Medulla oblongata (tissue), 1 donor: Measurements from ENCODE around the gene AGPAT2.
A peak's percentile ranks its signal among the peaks of the same experiment; 100 is the strongest.

ENCODE experiments used
- DNase-seq: peaks from one replicate; pipeline ENCODE4 v3.0.0-alpha.2; 2015; ENCODE audit errors: extremely low spot score

Gene AGPAT2

DNA sequence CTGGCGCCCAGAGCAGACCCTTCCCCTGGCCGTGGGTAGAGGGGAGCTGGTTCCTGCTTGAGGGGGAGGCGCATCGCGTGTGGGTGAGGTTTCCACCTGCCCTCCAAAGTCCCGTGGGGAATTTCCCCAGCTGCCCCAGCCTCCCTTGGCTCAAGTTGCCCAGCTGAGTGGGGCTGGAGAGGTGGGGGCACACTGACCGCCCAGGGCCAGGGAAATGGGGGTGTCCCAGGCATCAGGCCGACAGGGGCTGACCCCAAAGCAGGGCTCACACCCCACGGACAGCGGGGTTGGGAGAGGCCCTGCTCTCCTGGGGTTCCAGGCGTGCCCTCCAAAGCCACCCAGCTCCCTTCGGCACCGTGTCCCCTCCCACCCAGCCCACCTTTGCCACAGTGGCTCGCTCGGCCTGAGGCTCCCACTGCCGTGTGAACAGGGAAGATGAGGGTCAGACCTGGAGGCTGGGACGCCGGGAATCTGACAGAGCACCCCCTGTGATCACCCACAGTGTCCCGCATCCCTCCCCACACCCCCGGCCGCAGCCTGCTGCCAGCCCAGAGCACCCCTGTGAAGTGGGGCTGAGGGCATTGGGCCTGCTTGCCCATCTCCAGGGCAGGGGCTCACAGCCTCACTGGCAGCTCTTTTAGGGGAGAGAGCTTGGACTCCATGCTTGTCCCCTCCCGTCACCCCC, 25.5 kb downstream of the AGPAT2 start:
- DNase-seq: no peak

DNA sequence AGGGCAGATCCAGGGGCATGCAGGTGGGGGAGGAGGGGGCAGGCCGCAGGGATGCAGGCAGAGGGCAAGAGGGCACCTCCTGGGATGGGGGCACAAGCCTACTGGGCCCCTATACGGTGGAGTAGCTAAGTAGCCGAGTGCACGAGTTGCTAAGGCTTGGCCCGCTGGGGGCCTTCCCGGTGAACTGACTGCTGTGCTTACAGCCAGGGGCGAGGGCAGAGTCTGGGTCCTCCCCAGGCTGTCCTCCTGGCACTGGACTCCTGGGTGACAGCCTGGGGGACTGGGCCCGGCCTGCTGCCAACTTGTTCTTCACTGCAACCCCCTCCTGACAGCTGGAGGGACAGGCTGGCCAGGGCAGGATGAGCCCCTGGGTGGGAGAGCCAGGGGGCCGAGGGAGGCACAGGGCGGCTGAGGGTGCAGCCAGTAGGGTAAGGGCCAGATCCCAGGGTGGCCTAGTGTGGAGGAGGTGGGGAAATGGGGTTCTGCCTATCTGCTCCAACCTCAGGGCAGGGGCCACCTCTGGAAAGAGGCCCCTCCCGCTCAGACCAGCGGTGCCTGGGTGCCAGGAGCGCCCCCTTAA, 26.2 kb downstream of the AGPAT2 start:
- DNase-seq: no peak

DNA sequence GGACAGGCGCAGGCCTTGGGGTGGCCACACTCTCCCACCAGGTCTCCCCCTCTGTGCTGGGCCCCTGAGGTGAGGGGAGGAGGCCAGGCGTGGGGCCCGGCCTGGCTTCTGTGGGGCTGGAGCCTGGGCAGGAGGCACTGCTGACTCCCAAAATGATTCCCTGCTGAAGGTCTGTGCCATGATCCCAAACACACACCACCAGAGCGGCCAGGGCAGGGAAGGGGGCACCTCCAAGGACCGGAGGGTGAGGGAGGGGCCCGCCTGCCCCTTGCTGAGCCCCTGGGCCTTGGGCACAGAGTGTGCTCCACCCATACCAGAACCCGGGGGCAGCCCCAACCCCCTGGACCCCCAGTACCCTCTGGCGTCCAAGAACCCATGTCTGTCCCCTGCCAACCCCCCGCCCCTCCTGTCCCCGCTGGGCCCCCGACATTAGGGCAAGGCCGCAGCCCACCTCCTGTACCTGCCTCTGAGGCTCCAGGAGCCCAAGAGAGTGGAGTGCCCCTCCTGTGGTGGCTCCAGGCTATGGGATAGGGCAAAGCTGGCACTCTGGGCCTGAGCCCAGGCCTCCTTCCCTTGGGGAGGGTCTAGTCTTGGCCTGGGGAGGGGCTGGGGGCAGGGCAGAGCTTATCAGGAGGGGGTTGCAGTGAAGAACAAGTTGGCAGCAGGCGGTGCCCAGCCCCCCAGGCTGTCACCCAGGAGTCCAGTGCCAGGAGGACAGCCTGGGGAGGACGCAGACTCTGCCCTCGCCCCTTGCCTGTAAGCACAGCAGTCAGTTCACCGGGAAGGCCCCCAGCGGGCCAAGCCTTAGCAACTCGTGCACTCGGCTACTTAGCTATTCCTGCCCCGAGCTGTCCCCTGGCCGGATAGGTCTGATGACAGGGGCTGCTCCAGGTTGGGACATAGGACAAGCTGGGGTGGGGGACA, 27.1 kb downstream of the AGPAT2 start:
- DNase-seq: no peak

DNA sequence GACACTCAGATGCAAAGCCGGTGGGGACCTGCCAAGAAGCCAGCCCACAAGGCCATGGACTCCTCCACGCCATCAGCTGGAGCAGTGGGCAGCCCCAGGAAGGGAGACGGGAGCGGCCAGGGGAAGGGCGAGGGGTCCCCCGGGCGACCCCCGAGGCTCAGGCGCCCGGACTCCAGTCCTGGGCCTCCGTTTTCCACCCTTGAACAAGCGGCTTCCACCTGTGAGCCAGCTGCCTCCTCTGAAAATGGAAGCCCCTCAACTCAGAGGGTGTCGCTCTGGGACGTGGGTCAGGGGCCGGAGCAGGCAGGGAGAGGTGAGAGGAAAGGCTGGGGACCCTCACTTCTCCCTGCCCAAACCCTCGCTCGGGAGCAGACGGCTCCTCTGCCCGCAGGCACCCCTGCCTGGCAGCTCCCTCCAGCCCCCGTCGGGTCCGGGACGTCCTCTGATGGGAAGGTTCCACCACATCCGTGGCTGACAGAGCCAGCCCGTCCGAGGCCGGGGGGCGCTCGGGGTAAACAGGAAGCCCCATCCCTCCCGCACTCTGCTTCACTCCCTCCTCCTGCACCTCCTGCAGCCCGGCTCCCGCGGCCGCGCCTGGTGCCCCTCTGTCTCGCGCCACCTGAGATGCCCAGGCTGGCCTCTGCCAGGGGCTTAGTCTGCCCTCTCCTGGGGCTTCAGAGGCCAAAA, 28.3 kb downstream of the AGPAT2 start:
- DNase-seq: no peak

DNA sequence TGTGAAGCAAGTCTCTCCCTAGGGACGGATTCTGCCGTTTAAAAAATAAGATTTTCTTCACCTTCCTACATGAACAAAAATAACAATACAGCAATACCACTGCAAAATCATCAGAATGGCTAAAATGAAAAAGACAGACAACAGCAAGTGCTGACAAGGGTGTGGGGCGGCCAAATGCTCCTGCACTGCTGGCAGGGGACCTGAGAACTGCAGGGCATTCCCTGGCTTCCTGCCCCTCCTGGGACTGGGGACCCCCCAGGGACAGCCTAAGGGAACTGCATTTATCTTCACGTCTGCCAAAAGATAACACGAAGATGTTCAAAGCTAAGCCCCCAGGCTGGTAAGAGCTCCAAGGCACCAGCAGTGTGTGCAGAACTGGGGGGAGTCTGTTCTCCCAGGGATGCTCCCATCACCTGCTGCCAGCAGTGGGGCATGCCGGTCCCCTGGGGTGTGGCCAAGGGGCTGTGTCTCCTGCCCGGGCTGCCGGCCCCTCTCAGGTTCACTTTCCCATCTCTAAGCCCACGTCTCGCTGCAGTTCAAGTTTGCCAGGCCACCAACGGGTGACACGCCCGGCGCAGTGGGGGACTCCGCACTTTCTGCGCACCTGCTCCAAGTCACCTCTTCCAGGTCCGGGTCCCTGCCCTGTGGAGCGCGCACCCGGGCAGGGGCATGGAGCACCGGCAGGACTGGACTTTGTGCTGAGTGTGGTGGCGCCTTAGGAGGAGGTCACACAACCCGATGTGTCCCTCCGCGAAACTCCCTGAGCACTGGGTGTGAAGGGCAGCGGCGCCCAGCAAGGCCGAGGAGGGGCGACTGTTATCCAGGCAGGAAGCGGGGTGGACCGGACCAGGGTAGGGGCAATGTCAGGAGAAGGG, 29.0 kb downstream of the AGPAT2 start:
- DNase-seq: no peak

DNA sequence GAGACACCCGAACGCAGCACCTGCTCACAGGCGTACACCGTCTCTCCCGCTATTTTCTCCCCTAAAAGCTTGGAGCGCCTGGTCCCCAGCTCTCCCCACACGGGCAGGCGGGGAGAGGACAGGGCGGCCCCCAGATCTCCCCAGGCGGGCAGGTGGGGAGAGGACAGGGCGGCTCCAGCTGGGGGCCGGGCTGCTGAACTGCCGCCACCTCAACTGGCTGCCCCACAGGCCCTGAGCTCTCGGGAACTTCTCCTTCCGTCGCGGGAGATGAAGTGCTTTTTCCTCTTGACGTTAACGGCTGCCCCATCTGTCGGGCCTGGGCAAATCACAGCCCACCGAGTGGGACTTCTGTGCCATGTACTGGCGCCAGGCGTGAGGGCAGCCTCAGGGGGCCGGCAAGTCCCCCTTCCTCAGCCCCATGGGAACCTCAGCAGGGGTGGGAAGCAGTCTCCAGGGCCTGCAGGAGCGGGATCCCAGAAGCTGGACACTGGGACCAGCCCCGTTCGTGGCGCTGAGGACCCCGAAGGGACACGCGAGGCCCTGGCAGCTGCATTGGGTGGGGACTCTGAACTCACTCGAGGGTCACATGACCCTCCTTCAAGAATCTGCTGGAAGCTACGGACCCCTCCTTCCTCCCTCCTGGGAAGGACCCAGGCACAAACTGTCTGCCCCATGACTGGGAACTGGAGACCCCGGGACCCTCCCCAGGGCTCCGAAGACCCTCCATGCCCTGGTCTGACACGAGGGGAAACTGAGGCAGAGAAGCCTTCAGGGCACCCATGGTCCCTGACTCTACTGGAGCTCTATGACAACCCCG, 30.3 kb downstream of the AGPAT2 start:
- no peak for DNase-seq

DNA sequence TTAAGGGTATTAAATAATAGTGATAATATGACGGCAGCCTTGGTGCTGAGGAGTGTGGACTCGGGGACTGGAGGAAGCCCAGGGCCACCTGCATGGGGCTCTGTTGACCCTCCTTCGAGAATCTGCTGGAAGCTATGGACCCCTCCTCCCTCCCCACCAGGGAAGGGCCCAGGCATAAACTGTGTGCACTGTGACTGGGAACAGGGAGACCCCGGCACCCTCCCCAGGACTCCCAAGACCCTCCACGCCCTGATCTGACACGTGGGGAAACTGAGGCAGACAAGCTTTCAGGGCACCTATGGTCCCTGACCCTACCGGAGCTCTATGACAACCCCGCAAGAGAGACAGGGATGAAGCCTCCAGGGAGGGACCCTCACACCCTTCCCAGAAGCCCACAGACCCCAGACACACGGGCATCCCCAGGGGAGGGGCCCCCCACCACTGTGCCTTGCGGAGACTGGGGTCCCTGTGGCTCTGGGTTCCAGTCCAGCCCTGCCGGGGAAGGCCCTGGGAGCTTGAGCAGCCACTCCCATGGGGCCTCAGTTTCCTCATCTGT, 31.0 kb downstream of the AGPAT2 start:
- no peak for DNase-seq

DNA sequence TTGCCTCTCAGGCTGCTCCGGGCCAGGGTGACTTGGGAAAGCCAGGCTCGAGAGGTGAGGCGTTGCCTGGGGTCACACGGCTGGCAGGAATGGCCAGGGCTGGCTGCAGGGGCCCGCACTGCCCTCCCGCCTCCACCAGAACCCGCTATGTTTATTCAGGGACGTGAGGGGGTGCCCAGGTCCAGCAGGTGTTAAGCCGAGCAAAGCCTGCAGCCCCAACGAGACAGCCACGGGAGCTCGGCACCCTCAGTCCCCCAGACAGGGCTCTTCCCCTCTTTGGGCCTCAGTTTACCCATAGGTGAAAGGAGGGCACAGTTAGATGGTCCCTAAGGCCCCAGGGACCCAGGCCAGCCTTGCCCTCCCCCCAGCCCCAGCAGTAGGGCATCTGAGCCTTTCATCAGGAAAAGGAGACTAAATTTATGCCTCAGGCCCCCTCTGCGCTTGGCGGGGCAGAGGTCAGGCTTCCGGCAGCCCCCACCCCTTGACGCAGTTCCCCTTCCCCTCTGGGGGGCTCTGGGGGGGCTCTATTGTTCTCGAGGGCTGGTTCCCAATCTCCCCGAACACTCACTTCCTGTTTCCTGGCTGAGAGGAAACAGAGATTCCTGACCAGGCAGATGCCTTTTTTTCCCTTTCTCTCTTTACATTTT, 31.6 kb downstream of the AGPAT2 start:
- DNase-seq: peak; percentile 12

DNA sequence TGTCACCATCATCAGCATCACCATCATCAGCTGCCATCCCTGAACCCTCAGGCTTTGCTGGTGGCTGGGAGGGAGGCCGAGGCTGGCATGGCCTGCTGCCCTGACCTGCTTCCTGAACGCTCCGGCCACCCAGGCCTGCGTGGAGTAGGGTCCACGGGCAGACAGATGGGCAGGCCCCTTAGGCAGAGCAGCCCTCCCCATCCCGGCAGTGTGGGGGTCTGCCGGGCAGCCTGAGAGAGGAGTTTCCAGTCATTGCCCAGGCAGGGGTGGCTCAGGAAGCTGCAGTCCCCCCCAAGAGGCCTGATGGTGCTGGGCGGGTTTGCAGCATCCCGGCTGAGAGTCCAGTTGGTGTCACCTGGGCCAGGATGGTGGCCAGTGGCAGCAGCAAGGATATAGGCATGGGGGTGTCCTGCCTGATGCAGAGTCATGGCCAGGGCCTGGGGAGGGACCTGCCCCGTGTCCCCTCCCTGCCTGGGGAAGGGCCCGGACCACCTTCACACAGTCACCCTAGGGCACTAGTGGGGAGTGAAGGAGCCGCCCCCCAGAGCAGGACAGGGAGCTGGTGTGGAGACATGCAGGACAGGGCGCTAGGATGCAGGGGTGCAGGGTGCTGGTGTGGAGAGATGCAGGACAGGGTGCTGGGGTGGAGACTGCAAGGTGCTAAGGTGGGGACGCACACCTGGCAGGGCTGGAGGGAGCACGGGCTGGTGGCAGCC, 32.3 kb downstream of the AGPAT2 start:
- DNase-seq: no peak

DNA sequence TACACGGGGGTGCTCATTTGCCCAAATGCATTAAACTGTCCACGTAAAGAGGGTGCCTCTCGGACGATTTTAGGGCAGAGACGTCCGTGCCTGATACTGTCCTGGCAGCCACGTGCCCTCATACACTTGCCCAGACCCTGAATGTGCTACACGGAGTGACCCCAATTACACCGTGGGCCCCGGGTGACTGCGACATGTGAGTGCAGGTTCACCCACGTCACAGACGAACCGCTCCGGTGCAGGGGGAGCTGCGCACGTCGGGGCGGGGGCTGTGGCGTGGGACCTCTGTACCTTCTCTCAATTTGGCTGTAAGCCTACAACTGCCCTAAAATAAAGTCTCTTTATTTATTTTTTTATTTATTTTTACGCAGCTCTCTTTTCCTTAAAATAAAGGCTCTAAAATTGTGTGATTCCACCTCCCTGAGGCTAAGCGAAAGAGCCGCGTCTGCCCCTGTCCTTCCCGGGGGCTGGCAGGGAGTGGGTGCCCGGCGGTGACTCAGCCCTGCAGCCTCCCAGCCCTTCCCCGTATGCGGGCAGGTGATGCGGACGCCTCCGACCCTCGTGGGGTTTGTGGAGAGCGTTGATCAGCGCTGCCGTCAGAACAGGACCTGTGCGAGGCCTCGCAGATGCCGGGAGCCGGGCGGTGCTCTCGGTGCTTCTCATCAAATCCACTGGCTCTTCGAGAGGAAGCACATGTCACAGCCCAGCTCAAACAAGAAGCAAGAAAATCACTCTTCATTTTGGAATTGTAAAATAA, 33.8 kb downstream of the AGPAT2 start:
- no peak for DNase-seq

DNA sequence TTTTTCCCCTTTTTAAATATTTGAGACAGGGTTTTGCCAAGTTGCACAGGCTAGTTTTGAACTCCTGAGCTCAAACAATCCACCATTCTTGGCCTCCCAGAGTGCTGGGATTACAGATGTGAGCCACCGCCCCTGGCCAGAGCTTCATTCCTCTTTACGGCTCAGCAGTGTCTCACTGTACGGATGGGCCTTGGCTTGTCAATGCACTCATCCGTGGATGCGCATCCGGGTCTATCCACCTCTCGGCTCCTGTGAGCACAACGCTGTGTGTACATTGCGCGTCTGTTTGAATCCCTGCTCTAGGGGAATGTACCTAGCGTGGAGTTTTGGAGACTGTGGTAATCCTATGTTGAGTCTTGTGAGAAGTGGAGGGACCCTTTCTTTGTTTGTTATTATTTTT, 35.4 kb downstream of the AGPAT2 start:
- no peak for DNase-seq

DNA sequence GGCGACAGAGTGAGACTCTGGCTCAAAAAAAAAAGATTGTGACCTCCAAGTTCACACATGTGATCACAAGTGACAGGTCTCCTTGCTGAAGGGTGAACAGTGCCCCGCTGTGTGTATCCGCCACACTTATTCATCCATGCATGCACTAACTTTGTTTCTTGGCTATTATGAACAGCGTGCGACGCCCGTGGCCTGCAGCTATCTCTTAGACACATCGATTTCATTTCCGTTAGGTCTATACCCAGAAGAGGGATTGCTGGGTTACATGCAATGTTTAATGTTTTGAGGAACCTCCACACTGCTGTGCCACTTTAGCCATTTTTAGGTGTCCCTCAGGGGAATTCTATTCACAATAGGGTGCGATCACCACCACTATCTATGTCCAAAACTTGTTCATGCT, 36.6 kb downstream of the AGPAT2 start:
- no peak for DNase-seq

DNA sequence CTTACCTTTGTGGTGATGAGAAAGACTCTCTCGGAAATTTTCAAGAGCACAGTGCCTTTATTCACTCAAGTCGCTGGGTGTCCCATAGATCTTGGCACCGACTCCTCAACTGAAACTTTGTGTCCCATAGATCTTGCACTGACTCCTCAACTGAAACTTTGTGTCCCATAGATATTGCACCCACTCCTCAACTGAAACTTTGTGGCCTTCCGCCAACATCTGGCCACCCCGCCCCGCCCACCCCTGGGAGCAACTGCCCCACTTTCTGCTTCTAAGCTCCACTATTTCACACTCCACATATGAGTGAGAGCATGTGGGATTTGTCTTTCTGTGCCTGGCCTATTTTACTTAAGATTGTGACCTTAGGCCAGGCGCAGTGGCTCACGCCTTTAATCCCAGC, 37.2 kb downstream of the AGPAT2 start:
- DNase-seq: no peak

DNA sequence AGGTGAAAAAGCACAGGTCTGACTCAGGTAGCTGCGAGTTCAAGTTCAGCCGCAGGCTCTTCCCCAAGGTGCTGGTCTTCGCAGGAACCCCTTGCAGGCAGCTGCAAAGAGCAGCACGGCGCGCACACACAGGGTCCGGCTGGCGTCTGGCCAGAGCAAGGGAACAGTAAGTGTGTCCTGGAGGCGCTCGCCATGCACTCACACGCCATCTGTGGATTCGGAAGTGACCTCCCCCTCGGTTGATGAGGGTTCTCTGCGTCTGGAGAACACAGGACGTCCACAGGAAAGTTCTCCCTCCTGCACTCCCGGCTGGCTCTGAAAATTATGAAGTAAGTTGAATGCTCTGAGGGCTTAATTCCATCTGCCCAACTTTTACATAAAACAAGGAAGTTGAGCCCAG, 38.5 kb downstream of the AGPAT2 start:
- DNase-seq: peak; percentile 10

DNA sequence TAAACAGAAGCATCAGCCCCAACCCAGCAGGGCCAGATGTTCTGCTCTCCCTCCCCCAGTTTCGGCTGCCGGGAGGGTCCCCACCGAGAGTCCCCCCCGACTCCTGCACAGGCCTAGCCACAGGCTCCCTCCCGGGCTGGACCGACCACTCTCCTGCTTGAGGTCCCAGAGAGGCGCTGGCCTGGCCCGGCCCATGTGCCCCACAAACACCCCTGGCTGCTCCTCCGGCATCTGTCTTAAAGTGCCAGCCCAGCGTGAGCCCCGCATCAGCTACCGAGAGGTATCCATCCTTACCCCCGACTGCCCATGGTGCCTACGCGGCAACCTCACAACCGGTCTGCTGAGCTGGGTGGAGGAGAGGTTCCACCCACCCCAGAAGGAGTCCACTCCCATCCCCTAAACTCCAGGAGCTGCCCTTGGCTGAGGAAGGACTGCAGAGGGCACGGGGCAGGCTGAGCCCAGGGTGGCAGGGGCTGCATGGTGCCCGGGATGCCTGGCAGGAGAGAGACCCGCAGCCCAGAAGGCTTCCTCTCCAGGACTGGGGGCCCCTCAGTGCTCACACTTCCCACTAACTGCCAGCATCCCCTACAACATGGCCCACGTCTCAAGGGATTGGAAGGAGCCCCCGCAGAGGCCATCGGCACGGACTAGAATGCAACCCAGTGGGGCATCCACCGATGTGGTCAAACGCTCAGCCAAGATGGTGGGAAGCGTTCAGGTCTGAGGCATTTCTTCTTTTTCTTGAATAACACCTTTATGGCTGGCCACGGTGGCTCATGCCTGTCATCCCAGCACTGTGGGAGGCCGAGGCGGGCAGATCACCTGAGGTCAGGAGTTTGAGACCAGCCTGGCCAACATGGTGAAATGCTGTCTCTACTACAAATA, 40.2 kb downstream of the AGPAT2 start:
- DNase-seq: no peak

DNA sequence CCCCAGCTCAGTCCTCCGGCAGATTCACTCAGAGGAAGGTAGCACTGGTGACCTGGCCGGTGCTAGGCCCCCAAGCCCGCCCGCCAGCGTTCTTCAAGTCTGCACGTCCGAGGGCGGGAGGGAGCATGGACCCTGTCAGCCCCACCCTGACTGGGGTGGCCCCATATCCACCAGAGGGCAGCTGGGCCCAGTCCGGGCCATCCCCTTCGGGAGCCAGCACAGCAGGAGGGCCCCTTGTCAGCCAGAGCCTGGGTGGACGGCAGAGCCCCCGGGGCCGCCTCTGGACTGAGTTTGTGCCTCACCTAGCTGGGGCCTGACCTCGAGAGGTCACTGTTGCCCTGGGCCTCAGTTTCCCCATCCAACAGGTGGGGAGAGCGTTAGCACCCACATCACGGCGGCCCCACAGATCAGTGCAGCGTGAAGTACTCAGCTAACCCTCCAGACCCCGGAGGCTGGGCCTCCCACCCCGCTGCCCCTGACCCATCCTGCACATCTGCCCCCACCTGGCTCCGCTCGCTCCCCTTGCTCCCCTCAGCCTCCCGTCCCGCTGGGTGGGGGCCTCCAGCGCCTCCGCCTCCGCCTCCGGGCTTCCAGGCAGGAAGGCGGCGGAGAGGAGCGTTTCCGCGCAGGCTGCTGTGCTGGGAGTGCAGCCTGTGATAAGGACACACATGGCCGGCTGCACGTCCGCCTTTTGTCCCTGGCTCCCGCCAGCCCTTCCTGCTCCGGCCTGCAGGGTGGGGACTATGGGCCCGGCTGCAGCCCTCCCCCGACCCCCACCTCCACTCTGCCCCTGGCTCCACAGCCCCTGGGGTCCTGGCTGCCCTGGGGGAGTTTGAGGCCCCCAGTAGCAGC, 41.1 kb downstream of the AGPAT2 start:
- no peak for DNase-seq
